HL-60 (cell line): ENCODE measurements around the gene ESYT2.

Experiments used
- DNase-seq, 2 experiments: peaks; one replicate each; pipeline ENCODE4 v3.0.0-alpha.2; 2010 to 2020; ENCODE audit warnings: low read depth in 1 of 2, low spot score in 1 of 2
- H3K27ac ChIP-seq: fragments of 250-450 bp; sonication (Bioruptor Pico); replicated peaks from 2 replicates; pipeline ENCODE4 v1.5.1; 2020; ENCODE audit warnings: mild to moderate bottlenecking, moderate library complexity
- H3K27me3 ChIP-seq: fragments of 250-450 bp; sonication (Bioruptor Pico); 2 replicates; pipeline ENCODE4 v1.5.1; 2021; ENCODE audit warnings: mild to moderate bottlenecking, moderate library complexity; ENCODE audit not compliant: insufficient read depth, poor library complexity, severe bottlenecking
- H3K4me3 ChIP-seq: replicated peaks from 2 replicates; pipeline ENCODE4 v1.5.1; 2011; ENCODE audit warnings: mild to moderate bottlenecking, control low read depth, low read length; ENCODE audit not compliant: insufficient read depth
- CTCF ChIP-seq: IDR thresholded peaks from one replicate; pipeline ENCODE4 v1.5.1; 2011; ENCODE audit warnings: low read length, control low read depth, inconsistent platforms; ENCODE audit not compliant: insufficient read depth
- GABPA ChIP-seq: IDR thresholded peaks from 2 replicates; pipeline ENCODE4 v1.6.1; 2012; ENCODE audit warnings: low read depth
- POLR2AphosphoS5 ChIP-seq: IDR thresholded peaks from 2 replicates; pipeline ENCODE4 v1.6.1; 2012; ENCODE audit warnings: low read depth
- REST ChIP-seq: IDR thresholded peaks from 2 replicates; pipeline ENCODE4 v1.6.1; 2012; ENCODE audit warnings: low read depth; ENCODE audit not compliant: insufficient replicate concordance
- SPI1 ChIP-seq: IDR thresholded peaks from 2 replicates; pipeline ENCODE4 v1.6.1; 2012; ENCODE audit warnings: low read depth, mild to moderate bottlenecking, borderline replicate concordance

ESYT2 gene

GRCh38 chr7:158745057-158745715 lies 84.1 kb downstream of the ESYT2 start:
- Histone ChIP-seq H3K27me3 (no peaks in the 10 kb centered on the region), H3K27ac (no peak overlapping the region), H3K4me3 (no peak overlapping the region)
- TF ChIP-seq SPI1 (no peak), GABPA (no peak), POLR2AphosphoS5 (no peak)
- no peak for DNase-seq

GRCh38 chr7:158744070-158744469 lies 85.2 kb downstream of the ESYT2 start:
- DNase-seq: no peak

GRCh38 chr7:158743219-158743618 lies 86.1 kb downstream of the ESYT2 start:
- Histone ChIP-seq H3K27me3 (no peaks in the 10 kb centered on the region), H3K27ac (no peak overlapping the region), H3K4me3 (no peak overlapping the region)
- no peak for TF ChIP-seq CTCF
- TF ChIP-seq GABPA: no peak
- no peak for TF ChIP-seq POLR2AphosphoS5
- TF ChIP-seq SPI1: no peak
- DNase-seq: no peak

More at GRCh38 chr7:158744070-158744469, 85.2 kb downstream of the ESYT2 start:
- Histone ChIP-seq H3K27me3 (no peaks in the 10 kb centered on the region), H3K27ac (no peak overlapping the region), H3K4me3 (no peak overlapping the region)
- no peak for TF ChIP-seq GABPA
- TF ChIP-seq SPI1: no peak

GRCh38 chr7:158742065-158742821 lies 87.1 kb downstream of the ESYT2 start:
- Histone ChIP-seq H3K4me3 (no peak overlapping the region), H3K27ac (no peak overlapping the region), H3K27me3 (no peaks in the 10 kb centered on the region)
- DNase-seq: no peak
- no peak for TF ChIP-seq REST
- no peak for TF ChIP-seq SPI1
- TF ChIP-seq POLR2AphosphoS5: no peak
- no peak for TF ChIP-seq CTCF
- no peak for TF ChIP-seq GABPA

GRCh38 chr7:158741294-158741666 lies 88.0 kb downstream of the ESYT2 start:
- TF ChIP-seq CTCF (no peak), REST (no peak), SPI1 (no peak), POLR2AphosphoS5 (no peak; the same call in 1 of the 2 replicates), GABPA (no peak)
- H3K4me3 ChIP-seq: no peak overlapping the region
- no peaks in the 10 kb centered on the region for H3K27me3 ChIP-seq
- H3K27ac ChIP-seq: no peak overlapping the region
- DNase-seq: no peak
